Activated CD8-positive, alpha-beta memory T cell treated with anti-CD3 and anti-CD28 coated beads for 36 hours (primary cell): ENCODE data around the gene PTPRN2. TPM values are rescaled to one million over a fixed set of nuclear protein-coding genes. Genes with fewer than 3 reads are reported as not detected.

Experiments
- CTCF ChIA-PET: fragments of 350-600 bp; sonication (Branson Sonifier 250); formaldehyde crosslinking; loops from one replicate; lab custom pipeline; 2021; ENCODE audit warnings: antibody characterized with exemption; lab: Charles Lee
- POLR2A ChIA-PET: fragments of 350-600 bp; sonication (Branson Sonifier 250); formaldehyde crosslinking; loops from one replicate; lab custom pipeline; 2021; ENCODE audit warnings: antibody characterized with exemption; lab: Charles Lee
- total RNA-seq, 2 experiments: library from RNA; stranded (reverse); gene quantifications; one replicate each; pipeline ENCODE4 v1.2.3, GENCODE V29; 2021

Gene PTPRN2
- total RNA-seq, 2 experiments from 2014 or later, result 0.36 to 0.44 TPM

DNA sequence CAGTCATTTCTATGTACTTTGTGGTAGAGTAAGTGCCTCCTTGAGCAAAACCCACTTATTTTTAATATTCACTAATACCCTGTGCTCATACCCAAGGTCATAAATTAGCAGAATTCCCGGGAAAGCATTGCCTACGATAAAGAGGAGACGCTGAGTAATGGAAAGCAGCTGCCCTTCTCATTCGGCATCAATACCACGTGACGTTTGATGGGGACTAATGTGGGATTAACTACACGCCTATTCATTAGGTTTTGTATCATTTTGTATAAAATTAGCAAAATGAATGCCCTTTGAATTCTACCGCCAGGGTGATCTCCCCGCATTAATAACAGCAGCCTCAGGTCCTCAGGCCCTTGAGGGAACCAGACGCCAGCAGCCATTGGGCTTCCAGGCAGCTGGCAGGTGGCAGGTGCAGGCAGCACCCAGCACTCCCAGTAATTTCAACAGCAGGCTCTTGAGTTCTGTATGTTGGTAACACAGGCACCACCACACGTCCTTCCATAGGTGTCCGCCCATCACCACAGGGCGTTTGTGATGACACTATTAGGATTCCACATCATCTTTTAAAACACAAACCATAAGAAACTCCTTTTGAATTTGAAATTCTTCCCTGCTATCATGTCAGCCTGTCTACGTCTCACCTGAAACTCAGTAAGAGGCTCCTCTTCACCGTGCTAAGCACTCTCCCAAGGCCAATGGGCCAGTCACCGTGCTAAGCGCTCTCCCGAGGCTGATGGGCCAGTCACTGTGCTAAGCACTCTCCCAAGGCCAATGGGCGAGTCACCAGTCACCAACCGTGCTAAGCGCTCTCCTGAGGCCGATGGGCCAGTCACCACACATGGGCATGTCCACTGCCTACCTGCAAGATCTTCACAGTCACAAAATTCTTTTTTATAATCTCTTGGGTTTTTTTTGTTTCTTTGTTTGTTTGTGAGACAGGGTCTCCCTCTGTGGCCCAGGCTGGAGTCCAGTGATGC lies 509.4 kb downstream of the PTPRN2 start:
- CTCF ChIA-PET, result no interaction called here
- POLR2A ChIA-PET, result no interaction called here

DNA sequence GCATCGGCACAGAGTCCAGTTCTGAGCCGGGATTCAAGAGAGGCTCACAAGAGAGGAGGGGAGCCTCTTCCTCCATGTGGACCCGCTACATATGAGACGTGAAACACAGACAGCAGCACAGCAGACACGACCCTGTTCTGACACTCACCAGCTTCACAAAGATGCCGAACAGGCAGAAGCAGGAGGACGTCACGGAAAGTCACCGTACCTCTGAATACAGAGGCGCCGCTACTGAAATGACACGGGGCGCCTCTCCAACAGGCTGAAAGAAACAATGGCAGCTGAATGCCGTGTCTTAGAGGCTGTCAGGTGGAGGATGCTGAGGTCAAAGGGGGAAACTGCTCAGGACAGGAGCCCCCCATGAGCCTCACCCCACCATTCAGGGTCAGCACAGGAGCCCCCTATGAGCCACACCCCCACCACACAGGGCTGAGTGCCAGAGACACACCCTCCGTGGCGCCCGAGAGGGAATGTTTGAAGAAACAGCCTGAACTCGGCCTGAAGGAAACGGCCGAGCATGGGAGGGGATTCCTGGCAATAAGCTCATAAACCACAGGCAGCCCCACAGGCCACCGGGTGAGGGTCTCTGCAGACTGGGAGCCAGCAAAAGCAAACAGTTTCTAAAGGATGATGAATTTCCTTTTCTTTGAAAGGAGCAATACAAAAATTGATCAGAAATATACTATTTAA lies 510.3 kb downstream of the PTPRN2 start:
- POLR2A ChIA-PET, result no interaction called here
- CTCF ChIA-PET, result no interaction called here

DNA sequence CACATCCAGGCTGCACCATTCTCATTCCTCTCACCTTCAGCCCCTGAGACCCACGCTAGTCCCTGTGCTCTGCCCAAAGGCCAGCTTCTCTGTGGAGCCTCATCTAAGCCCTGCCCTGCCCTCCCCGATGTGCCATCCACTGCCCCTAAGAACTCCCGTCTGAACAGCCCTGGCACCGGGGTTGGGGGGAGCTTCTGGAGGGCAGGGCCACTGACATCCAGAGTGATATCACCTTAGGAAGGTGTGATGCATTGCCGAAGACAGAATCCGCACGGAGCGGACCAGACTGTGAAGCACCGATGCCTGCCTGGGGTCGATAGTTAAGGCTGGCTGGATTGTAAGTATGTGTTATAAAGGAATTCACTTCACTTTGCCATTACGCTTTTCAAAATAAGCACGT lies 511.0 kb downstream of the PTPRN2 start:
- ChIA-PET CTCF (no interaction called here), POLR2A (no interaction called here)

DNA sequence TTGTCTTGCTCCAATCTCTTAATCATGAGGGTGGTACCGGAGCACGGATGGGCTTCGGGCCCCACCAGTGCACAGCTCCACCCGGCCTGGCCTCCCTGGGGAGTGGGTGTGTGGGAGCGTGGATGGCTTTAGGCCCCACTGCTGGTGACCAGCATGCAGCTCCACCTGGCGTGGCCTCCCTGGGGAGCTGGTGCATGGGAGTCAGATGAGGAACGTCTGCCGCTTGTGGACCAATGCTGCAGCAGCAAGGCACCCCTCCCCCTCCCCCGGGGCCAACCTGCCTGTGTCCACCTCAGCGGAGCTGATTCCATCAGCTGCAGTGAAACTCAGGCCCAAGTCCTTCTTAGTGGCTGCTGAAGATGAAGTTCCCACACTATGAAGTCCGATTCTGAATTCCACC lies 511.4 kb downstream of the PTPRN2 start:
- ChIA-PET POLR2A (no interaction called here), CTCF (no interaction called here)

GRCh38 chr7:158075633-158076001 lies 512.0 kb downstream of the PTPRN2 start:
- CTCF ChIA-PET, result no interaction called here

GRCh38 chr7:158074896-158075632 lies 512.6 kb downstream of the PTPRN2 start:
- POLR2A ChIA-PET, result no interaction called here
- CTCF ChIA-PET, result no interaction called here

More at GRCh38 chr7:158075633-158076001, 512.0 kb downstream of the PTPRN2 start:
- POLR2A ChIA-PET, result no interaction called here

- CTCF ChIA-PET, result no interaction called here
- POLR2A ChIA-PET, result no interaction called here
These were observed 513.5 kb downstream of the PTPRN2 start for GRCh38 chr7:158073845-158074840.

GRCh38 chr7:158072991-158073730 lies 514.5 kb downstream of the PTPRN2 start:
- ChIA-PET POLR2A (no interaction called here), CTCF (no interaction called here)

DNA sequence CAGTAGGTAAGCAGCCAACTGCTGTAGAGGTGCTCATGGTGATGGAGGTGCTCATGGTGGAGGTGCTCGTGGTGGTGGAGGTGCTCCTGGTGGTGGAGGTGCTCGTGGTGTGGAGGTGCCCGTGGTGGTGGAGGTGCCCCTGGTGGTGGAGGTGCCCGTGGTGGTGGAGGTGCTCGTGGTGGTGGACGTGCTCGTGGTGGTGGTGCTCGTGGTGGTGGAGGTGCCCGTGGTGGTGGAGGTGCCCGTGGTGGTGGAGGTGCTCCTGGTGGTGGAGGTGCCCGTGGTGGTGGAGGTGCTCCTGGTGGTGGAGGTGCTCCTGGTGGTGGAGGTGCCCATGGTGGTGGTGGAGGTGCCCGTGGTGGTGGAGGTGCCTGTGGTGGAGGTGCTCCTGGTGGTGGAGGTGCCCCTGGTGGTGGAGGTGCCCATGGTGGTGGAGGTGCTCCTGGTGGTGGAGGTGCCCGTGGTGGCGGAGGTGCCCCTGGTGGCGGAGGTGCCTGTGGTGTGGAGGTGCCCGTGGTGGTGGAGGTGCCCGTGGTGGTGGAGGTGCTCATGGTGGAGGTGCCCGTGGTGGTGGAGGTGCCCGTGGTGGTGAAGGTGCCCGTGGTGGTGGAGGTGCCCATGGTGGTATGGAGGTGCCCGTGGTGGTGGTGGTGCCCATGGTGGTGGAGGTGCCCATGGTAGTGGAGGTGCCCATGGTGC lies 517.3 kb downstream of the PTPRN2 start:
- CTCF ChIA-PET, result no interaction called here
- POLR2A ChIA-PET, result no interaction called here

DNA sequence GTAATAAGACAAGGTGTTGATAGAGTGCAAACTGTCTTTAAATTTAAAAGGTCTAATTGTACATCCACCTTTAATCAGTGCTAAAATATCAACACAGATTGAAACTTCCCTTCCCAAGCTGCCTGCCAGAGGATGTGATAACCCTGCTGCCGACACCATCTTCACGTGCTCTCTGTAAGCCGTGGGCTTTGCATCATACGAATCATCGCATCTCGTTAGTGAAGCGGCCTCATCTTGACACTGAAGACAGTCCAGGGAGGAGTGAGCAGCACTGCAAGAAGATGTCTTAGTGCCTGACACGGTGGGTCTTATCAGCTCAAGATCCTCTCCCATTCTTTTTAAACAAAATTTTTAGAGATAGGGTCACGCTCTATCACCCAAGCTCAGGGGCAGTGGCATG lies 518.8 kb downstream of the PTPRN2 start:
- ChIA-PET POLR2A (no interaction called here), CTCF (no interaction called here)

- CTCF ChIA-PET, result no interaction called here
- POLR2A ChIA-PET, result no interaction called here
These were observed 519.6 kb downstream of the PTPRN2 start for GRCh38 chr7:158067931-158068482.

GRCh38 chr7:158067219-158067930 lies 520.2 kb downstream of the PTPRN2 start:
- ChIA-PET POLR2A (no interaction called here), CTCF (no interaction called here)

- ChIA-PET CTCF (no interaction called here), POLR2A (no interaction called here)
These were observed 521.5 kb downstream of the PTPRN2 start for GRCh38 chr7:158066085-158066484.

- POLR2A ChIA-PET, result no interaction called here
- CTCF ChIA-PET, result no interaction called here
These were observed 522.3 kb downstream of the PTPRN2 start for GRCh38 chr7:158065340-158065739.

- POLR2A ChIA-PET, result no interaction called here
- CTCF ChIA-PET, result no interaction called here
These were observed 523.0 kb downstream of the PTPRN2 start for GRCh38 chr7:158064631-158065030.

DNA sequence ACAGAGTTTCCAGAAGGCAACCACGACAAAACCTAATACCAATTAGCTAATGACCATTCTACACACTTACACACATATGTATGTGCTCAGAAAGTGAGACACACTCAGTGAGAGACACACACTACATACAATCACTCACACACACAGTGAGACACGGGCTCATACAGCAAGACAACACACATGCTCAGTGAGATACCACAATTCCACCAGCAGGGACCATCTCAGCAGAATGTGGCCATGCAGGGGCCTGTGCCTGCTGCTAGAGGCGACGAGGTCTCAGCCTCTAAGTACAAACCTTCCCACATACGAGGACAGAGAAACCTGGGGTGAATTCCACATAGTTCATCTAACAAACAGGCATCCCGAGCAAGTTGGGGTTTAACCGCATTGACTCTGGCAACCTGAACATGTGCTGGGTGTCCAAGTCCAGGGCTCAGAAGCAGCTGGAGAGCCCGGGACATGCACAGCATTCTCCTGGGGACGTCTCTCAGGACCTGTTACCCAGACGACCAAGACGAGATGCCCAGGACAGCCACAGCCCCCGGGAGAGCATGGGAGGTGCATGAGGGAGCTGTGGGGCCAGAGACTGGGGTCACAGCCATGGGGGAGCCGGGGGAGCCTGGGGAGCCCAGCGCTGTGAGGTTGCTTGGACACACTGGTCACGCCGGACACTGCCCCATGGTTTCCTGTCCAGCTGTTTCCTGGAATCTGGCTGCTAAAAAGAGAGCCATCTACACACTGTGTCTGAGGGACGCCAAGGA lies 523.6 kb downstream of the PTPRN2 start:
- ChIA-PET POLR2A (no interaction called here), CTCF (no interaction called here)
